ENCODE results near the gene STRA6.

STRA6 gene

GRCh38 chr15:74202452-74203401 is at the start of gene STRA6:
Gene STRA6 (minus strand): TSS chr15:74202787. CDS start chr15:74202267, 520 bp downstream.
- DNase-seq: no peak

GRCh38 chr15:74252291-74252690 is 49.7 kb upstream of the STRA6 start:
- DNase-seq: no peak

GRCh38 chr15:74251131-74251811 is 48.7 kb upstream of the STRA6 start:
- DNase-seq: no peak

GRCh38 chr15:74250266-74250665 is 47.7 kb upstream of the STRA6 start:
- no peak for DNase-seq

- DNase-seq: no peak
Measured at GRCh38 chr15:74245342-74245931, 42.9 kb upstream of the STRA6 start.

- no peak for DNase-seq
Measured at GRCh38 chr15:74244822-74245341, 42.3 kb upstream of the STRA6 start.

GRCh38 chr15:74243431-74243830 is 40.8 kb upstream of the STRA6 start:
- no peak for DNase-seq

GRCh38 chr15:74242441-74243185 is 40.0 kb upstream of the STRA6 start:
- DNase-seq: no peak

- DNase-seq: no peak
Measured at GRCh38 chr15:74240897-74241614, 38.5 kb upstream of the STRA6 start.

- no peak for DNase-seq
Measured at GRCh38 chr15:74240002-74240568, 37.5 kb upstream of the STRA6 start.

- no peak for DNase-seq
Measured at GRCh38 chr15:74239051-74239705, 36.6 kb upstream of the STRA6 start.

GRCh38 chr15:74235962-74236361 is 33.4 kb upstream of the STRA6 start, which contains the start of gene CCDC33:
Gene CCDC33 (plus strand): TSS chr15:74236326. CDS start chr15:74236720, 394 bp downstream.
- DNase-seq: no peak

GRCh38 chr15:74234598-74234875 is 31.9 kb upstream of the STRA6 start:
- no peak for DNase-seq

- no peak for DNase-seq
Measured at GRCh38 chr15:74233851-74234597, 31.4 kb upstream of the STRA6 start.

- DNase-seq: no peak
Measured at GRCh38 chr15:74233373-74233772, 30.8 kb upstream of the STRA6 start.

GRCh38 chr15:74231475-74231874 is 28.9 kb upstream of the STRA6 start:
- no peak for DNase-seq

- DNase-seq: no peak
Measured at GRCh38 chr15:74229686-74230085, 27.1 kb upstream of the STRA6 start.

GRCh38 chr15:74228723-74229081 is 26.1 kb upstream of the STRA6 start:
- DNase-seq: no peak

- no peak for DNase-seq
Measured at GRCh38 chr15:74227968-74228722, 25.6 kb upstream of the STRA6 start.
